BE2C (cell line): Measurements from ENCODE around the gene COL23A1.
"Not testable (repeated sequence)": the region's sequence is repeated elsewhere in the genome, so short reads cannot be mapped to it uniquely, and the experiment has no call there.

Experiments used
- DNase-seq: peaks from one replicate; pipeline ENCODE4 v3.0.0-alpha.2; 2020
- H3K27me3 ChIP-seq: fragments of 250-450 bp; sonication (Bioruptor Pico); 2 replicates; pipeline ENCODE4 v1.5.1; 2020; ENCODE audit warnings: mild to moderate bottlenecking
- H3K36me3 ChIP-seq: fragments of 250-450 bp; sonication (Bioruptor Pico); 2 replicates; pipeline ENCODE4 v1.5.1; 2020; ENCODE audit warnings: mild to moderate bottlenecking
- H3K4me1 ChIP-seq: fragments of 250-450 bp; sonication (Bioruptor Pico); 2 replicates; pipeline ENCODE4 v1.5.1; 2020
- H3K4me3 ChIP-seq: 2 replicates; pipeline ENCODE4 v1.5.1; 2011; ENCODE audit warnings: low read depth, low read length
- H3K9me3 ChIP-seq: fragments of 250-450 bp; sonication (Bioruptor Pico); 2 replicates; pipeline ENCODE4 v1.5.1; 2020
- CTCF ChIP-seq: IDR thresholded peaks from 2 replicates; pipeline ENCODE4 v1.5.1; 2012; ENCODE audit warnings: mild to moderate bottlenecking, low read depth, low read length

COL23A1 gene

GRCh38 chr5:178304761-178305645, 285.2 kb downstream of the COL23A1 start:
- Histone ChIP-seq H3K36me3 (no peaks in the 10 kb centered on the region), H3K9me3 (no peaks in the 10 kb centered on the region), H3K27me3 (no peaks in the 10 kb centered on the region), H3K4me3 (no peak overlapping the region), H3K4me1 (no peaks in the 10 kb centered on the region)
- no peak for TF ChIP-seq CTCF
- DNase-seq = no peak

- no peak for DNase-seq
- TF ChIP-seq CTCF = no peak
- H3K27me3 ChIP-seq = no peaks in the 10 kb centered on the region
- H3K36me3 ChIP-seq = no peaks in the 10 kb centered on the region
- no peaks in the 10 kb centered on the region for H3K9me3 ChIP-seq
- no peak overlapping the region for H3K4me3 ChIP-seq
- no peaks in the 10 kb centered on the region for H3K4me1 ChIP-seq
These were observed 286.2 kb downstream of the COL23A1 start for GRCh38 chr5:178304016-178304415.

- not testable (repeated sequence) for H3K4me3 ChIP-seq, DNase-seq, H3K4me1 ChIP-seq, H3K27me3 ChIP-seq, H3K36me3 ChIP-seq, H3K9me3 ChIP-seq
These were observed 287.9 kb downstream of the COL23A1 start for GRCh38 chr5:178302321-178302720.

- Histone ChIP-seq H3K4me3 (no peak overlapping the region), H3K36me3 (no peaks in the 10 kb centered on the region), H3K9me3 (no peaks in the 10 kb centered on the region), H3K4me1 (no peaks in the 10 kb centered on the region), H3K27me3 (no peaks in the 10 kb centered on the region)
- no peak for TF ChIP-seq CTCF
- no peak for DNase-seq
These were observed 288.6 kb downstream of the COL23A1 start for GRCh38 chr5:178301641-178302040.

GRCh38 chr5:178298283-178298807, 291.8 kb downstream of the COL23A1 start:
- no peak for TF ChIP-seq CTCF

GRCh38 chr5:178297751-178298150, 292.4 kb downstream of the COL23A1 start:
- H3K9me3 ChIP-seq = no peaks in the 10 kb centered on the region
- no peak for DNase-seq
- H3K4me3 ChIP-seq = no peak overlapping the region
- H3K36me3 ChIP-seq = no peaks in the 10 kb centered on the region
- H3K27me3 ChIP-seq = no peaks in the 10 kb centered on the region
- H3K4me1 ChIP-seq = no peaks in the 10 kb centered on the region
- no peak for TF ChIP-seq CTCF

More at GRCh38 chr5:178298283-178298807, 291.8 kb downstream of the COL23A1 start:
- H3K4me1 ChIP-seq = no peaks in the 10 kb centered on the region
- DNase-seq = no peak
- H3K9me3 ChIP-seq = no peaks in the 10 kb centered on the region
- H3K4me3 ChIP-seq = no peak overlapping the region
- no peaks in the 10 kb centered on the region for H3K36me3 ChIP-seq
- H3K27me3 ChIP-seq = no peaks in the 10 kb centered on the region
